PC-9 (cell line): ENCODE results near the gene KIAA0232.
"Not testable (repeated sequence)": the region's sequence is repeated elsewhere in the genome, so short reads cannot be mapped to it uniquely, and the experiment has no call there.

ENCODE experiments used
- CTCF ChIP-seq: fragments of 200-600 bp; sonication (generic); conservative IDR thresholded peaks from 2 replicates; pipeline ENCODE4 v1.6.1; 2017; ENCODE audit warnings: mixed run types, antibody characterized with exemption, mild to moderate bottlenecking, moderate library complexity
- EZH2 ChIP-seq: fragments of 200-600 bp; sonication (generic); IDR thresholded peaks from 2 replicates; pipeline ENCODE4 v1.8.0; 2017; ENCODE audit warnings: antibody characterized with exemption, low read depth

- TF ChIP-seq CTCF, EZH2: not testable (repeated sequence)
Measured at GRCh38 chr4:6797368-6797767, 14.8 kb downstream of the KIAA0232 start.
